Dedifferentiated amniotic fluid mesenchymal stem cell (primary cell): ENCODE results near the gene NUDT14.

ENCODE experiments used
- DNase-seq: peaks from one replicate; pipeline ENCODE4 v3.0.0-alpha.2; 2016; ENCODE audit errors: extremely low spot score

Gene NUDT14

DNA sequence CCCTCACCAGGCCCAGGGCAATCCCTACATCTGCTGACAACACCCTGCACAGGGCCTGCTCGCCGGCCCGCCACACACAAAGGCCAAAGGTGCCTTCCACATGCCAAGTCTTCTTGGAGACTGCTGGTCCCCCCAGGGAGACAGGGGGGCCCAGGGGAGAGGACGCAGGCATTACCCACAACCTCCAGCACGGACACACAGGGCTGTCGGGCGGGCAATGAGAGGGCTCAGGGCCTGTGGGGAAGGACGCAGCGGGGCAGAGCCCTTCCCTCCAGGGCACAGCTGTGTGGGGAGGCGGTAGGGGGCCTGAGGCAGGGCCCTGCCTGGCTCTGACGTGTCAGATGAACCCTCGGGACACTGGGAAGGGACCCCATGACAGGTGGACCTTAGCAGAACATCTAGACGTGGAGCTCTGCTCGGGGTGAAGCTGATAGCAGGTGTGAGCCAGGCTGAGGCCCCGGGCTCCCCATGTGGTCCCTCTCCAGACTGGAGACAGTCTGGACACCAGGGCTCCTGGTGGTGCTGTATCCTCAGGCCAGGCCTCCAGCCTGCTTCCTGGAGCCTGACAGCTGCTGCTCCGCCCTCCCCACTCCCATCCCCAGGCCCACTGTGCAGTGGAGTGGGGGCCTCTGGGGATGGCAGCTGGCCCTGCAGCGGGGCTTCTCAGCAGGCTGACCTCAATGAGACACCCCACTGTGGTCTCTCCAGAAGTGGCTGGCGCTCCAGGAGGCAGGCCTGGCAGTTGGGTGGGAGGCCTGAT, 31.6 kb upstream of the NUDT14 start:
- no peak for DNase-seq

DNA sequence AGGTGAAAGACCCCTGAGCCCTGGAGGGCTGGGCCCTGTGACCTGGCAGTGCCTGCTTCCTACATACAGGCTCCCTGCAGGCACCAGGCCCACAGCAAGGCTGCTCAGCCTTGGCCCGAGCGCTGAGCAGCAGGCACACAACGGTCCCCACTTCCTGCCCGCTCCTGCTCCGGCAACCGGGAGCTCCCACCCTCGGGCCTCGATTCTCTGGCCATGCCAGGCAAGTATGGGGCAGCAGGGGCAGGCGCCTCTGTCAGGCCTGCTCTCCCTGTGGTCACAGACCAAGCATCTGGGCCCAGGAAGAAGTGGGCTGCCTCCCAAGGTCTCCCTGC, 30.6 kb upstream of the NUDT14 start:
- no peak for DNase-seq

DNA sequence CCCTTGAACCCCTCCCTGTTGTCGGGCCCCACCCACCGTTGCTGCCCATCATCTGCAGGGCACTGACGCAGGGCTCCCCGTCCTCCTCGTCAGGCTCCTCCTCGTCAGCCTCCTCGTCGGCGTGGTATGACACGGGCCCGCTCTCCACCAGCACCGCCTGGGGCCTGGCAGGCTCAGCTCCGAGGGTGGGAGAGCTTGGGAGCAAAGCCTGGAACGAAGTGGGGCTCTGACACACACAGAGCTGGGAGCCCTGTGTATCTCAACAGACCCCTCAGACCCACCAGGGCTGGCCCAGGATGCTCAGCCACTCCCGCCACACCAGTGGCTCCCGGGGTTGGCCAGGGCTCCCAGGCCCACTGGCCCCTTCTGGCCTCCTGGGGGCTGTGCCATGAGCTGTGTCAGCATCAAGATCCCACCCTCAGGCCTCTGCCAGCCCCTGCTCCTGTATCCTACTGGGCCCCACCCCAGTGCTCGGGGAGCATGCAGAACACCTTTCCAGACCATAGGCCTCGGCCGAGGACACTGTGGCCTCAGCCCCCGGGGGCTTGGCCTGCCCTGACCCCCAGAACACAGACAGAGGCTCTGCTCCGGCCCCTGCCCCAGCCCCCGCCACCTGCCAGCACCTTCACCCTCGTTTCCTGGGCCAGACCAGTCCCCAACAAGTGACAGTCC, 30.1 kb upstream of the NUDT14 start:
- no peak for DNase-seq

DNA sequence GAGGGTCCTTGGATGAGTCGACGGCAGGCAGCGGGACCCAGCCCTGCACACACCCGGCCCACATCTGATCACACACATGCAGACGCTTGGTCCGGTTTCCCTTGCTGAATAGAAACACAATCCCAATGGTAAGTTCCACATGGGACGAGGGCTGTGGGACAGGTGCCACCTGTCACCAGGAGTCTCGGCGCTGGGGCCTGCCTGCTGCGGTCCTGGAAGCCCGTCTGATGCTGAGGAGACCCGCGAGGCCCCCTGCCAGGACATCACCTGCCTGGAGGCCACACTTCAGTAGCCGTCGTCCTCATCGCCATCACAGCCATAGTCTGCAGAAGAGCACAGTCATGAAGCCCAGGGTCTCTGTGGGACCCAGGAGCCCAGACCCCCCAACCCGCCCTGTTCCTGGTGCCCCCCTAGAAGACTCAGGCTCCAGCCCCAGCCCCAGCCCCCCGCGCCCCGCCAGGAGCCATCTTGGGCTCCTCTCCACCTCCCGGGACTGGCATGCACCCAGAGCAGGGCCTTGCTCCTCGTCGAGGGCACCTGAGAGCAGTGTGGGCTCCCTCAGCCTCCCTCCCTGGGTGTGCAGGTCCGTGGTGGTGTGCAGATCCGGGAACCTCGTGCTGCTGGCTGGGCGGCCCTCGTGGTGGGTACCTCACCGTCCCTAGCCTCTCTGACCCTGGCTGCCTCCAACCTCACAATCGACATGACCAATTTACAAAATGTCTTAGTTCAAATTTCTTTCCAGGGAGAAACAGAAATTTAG, 29.3 kb upstream of the NUDT14 start:
- no peak for DNase-seq

DNA sequence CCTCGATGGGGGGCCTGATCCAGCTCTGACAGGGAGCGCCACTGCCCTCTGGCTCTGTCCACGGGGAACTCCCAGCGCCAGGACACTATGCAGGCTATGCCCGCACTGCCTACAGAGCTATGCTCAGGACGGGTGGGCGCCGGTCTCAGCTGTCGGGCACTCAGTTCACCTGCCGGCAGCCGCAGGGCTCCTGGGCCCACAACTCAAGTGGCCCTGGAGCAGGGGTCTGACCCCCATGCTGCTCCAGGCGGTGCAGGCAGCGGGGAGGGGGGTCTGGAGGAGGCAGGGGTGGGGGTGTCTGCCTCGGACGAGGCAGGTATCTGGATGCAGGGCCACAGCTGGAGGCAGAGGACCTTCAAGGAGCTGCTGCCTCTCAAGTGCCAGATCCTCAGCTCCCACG, 28.5 kb upstream of the NUDT14 start:
- no peak for DNase-seq

DNA sequence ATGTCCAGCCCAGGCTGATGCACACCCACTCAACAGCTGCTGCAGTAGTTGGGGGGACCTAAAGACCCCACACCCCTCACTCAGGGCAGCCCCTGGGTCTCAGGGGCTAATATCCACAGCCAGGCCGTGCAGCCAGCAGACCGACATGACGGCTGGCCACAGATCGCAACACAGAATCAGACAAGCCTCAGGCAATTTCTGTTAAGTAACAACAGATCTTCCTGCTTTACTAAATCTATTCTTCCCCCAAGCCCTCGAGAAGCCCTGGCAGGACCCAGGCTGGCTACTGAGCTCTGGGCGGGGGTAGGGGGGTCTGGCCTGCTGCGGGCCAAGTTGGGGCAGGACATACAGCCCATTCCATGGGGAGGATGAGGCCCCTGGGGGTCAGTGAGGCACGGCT, 28.0 kb upstream of the NUDT14 start:
- DNase-seq: no peak

DNA sequence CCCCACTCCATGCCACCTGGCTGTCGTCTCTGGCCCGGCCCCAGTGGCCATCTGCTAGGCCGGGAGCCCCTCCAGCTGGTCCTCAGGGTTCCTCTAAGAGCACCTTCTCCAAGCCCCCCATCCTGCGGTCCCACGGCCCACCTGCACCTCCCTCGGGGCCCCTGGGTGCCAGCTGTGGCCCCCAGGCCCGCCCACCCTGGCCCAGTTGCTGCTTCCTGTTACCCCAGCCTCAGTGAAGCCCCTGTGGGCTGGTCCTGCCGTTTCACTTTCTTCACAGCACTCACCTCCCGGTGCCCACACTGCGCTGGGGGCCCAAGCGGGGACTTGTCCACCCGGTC, 27.6 kb upstream of the NUDT14 start:
- no peak for DNase-seq

DNA sequence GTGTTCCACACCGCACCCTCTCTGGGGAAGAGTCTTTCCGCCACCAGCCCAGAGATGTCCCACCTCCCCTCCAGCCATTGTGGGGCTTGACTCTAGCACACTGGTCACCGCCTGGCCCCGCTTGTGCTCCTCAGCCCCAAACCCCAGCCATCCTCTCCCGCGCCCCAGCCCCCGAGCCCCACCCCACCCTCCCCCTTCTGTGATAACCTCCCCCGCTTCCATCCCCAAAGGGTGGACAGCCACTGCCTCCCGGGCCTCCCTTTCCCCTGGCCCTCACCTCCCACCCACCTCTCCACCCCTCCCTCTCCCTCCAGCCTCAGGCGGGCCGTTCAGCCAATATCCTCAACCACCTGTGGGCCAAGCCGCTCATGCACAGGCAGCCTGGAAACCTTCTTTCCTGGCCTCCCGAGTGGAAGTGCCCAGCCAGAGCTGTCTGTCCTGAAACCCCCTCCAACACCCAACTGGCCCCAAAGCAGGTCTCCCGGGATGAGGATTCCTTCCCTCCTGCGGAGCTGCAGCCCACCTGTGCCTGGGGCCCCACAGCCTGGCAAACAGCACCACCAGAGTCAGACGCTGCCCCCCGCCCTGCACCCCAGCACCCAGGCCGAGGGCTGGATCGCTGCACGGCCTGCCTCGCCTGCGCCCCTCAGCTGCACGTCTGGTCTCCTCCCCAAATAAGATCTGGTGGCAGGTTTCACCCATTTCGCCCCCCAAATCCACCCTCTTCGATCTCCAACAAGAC, 27.1 kb upstream of the NUDT14 start:
- DNase-seq: no peak

DNA sequence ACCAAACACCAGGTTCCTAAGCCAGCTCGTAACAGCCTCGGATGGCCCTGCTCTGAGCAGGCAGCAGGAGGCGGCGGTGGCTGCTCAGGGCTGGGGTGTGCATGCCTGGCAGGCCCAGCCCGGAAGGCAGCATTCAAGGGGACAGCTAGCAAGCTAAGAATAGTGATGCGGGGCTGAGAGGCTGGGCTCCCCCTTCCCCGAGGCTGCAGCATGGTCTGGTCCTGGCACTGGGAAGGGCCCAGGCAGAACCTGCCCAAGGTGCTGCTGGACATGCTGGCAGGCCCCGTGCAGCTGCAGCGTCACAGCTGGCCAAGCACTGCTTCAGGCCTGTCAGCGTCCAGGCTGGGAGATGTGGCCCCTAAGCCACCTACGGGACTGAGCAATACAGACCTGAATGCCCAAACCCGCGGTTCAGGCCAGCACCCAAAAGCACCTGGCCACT, 26.4 kb upstream of the NUDT14 start:
- no peak for DNase-seq

DNA sequence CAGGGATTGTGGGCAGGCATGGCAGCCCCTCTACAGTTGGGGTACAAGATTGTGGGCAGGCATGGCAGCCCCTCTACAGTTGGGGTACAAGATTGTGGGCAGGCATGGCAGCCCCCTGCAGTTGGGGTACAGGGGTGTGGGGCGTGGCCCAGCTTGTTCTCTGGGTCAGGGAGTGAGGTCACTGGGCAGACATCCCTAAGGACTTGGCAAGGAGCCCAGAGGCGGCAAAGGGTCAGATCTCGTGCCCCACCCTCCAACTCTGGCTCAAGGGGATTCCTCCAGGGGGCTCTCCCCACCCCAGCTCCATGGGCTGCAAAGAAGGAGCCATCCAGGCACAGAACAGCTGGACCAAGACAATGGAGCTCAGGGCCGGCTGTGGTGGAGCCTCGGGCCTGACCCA, 25.8 kb upstream of the NUDT14 start:
- DNase-seq: no peak

DNA sequence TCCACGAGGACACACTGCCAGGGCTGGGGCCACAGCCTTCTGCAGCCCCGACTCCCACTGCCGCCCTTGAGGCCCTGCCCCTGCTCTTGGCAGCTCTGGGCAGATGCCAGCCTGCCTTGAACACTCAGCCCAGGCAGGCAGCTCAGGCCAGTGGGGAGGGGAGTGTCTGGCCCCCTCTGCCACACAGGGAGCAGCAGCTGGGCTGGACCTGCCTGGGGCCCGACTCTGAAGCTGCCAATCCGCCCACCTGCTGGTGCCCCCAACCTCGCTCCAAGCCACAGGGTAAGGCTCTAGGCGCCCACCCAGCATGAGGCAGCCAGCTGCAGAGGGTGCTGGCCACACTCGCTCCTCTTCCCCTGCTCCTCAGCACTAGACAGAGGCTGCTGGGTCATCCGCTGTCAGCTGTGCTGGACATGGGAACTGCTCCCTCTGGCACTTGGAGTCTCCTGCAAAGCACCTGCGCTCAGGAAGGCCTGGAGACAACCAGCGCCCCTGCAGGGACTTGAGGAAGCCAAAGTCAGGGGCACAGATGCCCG, 24.6 kb upstream of the NUDT14 start:
- DNase-seq: no peak

DNA sequence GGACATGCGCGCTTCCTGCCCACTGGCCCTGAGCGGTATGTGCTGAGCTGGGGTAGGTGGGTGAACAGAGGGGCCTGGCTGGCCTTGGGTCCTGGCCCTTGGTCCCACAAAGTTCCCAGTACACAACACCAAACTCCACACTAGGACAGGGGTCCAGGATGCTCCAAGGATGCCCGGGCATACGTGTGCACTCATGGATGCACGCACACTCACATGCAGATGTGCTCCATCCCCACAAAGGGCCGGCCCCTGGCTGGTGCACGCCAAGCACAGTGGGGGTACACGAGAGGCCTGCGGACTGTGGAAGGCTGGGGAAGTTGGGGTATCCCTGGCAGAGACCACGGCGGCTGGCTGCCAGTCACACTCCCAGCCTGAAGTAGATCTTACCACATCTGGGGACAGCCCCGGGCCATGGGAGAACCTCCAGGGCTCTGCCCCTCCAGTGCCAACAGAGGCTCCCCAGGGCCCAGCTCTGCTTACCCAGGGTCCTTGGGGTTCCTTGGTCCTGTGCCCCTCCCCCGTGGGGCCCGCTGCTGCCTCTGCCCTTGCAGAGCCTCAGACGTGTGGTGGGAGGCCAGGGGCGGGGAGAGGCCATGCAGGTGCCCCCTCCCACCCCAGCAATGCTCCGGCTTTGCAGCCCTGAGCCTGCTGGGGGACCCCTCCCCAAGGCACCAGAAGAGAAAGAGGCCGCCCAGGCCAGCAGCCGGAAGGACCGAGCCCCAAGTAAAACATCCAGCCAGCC, 24.0 kb upstream of the NUDT14 start:
- no peak for DNase-seq

DNA sequence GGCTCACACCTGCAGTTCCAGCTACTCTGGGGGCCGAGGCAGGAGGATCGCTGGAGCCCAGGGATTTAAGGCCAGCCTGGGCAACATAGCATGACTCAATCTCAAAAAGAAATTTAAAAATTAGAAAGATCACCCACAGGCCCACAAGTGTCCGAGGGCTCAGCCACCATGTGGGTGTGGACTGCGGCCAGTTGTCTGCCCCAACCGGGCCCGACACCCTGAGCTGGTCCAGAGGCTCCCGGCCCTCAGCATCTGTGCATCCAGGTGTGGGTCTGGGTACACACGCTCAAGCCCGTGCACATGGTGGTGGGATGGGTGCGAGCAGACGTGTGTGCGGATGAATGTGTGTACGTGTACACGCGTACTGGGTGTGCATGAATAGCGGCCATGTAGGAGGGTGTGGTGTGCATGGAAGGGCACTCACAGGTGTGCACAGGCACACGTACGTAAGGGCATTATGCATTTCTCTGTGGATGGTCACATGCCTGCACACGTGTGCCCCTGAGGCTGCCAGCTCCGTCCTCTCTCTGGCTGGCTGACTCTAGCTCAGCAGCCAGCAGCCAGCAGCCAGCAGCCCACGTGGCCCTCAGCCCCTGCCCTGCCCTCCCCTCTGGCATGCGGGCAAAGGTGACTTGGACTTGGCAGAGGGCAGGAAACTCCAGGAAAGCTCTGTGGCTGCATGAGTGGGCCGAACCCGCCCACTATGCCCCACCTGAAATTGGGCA, 23.3 kb upstream of the NUDT14 start:
- no peak for DNase-seq

DNA sequence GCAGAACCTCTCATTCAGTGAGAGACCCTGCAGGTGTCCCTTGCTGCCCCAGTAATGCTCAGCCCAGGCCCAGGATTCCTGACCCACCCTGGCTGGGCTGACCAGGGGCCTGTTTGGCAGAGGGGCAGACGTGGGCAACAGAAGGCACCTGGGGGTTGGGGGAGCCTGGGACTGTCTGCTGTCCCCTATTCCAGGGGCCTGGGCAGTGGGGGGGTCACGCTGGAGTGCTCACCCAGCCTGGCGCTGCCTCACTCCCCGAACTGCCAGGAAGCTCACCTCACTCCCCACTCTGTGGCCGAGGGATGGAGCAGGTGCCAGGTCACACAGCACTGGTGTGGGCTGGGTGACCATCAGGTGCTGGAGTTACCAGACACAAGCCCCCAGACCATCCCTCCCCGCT, 22.6 kb upstream of the NUDT14 start:
- no peak for DNase-seq

DNA sequence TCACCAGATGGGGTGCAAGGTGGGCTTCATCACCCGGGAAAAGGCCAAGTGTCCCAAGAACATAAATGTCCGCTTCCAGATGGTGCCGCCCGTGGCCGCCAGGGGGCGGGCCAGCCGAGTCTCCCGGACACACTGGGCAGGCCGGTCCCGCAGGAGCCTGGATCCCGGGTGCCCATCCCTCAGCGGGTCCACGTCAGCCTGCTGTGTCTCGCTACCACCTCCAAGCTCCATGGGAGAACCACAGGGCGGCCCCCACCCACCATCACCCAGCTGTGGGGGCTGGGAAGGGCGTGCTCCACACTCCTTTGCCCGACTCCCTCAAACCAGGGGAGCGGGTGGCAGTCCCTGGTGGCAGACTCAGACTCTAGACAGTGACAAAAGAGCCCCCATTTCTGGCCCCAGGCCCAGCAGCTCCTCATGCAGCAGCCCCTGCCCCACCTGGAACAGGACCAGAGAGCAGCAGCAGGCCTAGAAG, 22.0 kb upstream of the NUDT14 start:
- peak; percentile 61 for DNase-seq

DNA sequence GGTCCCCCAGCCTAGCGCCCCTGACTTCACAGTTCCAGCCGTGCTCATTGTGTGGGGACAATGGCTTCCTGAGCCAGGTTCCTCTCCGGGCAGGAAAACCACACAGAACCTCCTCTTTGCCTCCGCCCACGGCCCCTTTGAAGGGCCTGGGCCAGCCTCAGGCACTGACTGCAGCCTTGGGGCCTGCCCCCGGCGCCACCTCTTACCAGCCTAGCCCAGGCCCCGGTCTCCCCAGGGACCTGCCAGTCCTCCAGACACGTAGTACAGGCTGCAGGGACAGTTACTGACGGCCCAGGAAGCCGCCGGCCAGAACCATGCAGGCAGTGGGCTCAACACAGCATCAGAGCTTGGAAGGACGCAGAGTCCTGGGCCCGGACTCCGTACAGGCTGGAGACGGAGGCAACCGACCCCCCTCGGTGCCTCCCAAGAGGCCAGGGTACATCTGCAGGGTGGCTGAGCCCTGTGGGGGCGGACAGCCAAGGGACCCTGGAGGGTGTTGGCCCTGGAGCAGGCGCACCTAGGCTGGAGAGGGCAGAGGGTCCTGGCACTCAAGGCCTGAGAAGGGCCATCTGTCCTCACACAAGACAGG, 20.9 kb upstream of the NUDT14 start:
- no peak for DNase-seq

DNA sequence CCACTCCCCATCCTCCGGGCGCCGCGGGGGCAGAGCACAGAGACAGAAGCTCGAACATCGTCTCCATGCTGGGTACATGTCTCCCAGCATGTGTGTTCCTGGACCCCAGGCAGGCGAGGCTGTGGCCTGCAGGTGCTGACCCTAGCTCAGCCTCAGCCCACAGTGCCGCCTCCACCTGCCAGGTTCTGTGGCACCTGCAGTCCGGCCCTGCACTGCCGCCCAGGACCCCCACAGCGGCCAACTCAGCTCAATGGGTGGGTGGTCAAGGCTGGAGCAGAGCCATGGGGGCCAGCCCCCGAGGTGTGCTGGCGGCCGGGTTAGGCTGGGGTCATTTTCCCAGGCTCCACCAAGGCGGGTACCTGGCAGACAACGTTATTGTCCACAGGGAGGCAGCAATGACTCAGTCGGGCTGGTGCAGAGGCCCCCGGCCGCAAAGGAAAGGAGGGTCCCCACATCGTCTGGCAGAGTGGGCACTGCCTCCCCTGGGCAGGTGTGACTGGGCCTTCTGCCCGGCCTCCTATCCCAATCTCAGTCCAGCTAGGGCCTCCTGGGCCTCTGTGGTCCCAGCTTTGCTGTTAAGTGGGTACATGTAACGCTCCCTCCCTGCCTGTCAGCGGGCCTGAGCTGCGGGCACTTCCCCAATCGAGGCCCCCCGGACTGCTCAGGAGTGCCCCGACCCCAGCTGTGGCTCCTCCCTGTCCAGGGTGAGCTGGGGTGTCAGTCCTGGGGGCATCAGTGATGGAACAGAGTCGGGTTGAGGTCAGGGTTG, 20.2 kb upstream of the NUDT14 start:
- DNase-seq: no peak

DNA sequence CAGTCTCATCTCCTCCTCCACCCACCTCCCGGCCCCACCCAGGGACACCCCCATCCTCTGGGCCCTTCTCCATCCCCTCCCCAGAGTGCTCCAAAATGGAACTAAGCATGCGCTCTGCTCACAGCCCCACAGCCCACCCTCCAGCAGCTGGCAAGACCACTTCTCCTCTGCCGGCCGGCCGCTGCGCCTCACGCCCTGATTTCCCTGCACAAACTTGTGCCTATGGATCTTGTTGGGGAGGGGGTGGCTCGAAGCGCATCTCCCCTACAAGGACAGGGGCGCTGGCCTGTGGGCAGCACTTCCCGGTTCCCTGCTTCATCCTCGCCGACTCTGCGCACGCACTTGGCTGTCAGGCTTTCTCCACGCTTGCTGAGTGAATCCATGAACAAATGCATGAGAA, 19.5 kb upstream of the NUDT14 start:
- no peak for DNase-seq

DNA sequence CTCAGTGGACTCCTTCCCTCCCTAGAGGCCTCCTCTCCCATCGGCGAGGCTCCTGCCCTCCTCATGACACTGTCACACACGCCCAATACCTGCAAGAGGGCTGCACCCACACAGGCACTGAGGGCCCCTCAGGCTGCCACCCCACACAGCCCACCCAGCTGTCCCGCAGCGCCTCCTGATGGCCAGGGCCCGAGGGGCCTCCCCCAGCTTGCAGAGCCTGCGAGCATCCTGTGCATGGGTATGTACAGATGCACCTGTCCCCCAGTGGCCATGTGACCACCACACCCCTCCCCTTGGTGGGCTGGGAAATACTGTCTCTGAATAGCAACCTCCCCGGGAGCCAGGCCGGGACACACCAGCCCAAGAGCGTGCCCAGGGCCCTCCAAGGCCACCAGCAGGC, 19.0 kb upstream of the NUDT14 start:
- DNase-seq: no peak

DNA sequence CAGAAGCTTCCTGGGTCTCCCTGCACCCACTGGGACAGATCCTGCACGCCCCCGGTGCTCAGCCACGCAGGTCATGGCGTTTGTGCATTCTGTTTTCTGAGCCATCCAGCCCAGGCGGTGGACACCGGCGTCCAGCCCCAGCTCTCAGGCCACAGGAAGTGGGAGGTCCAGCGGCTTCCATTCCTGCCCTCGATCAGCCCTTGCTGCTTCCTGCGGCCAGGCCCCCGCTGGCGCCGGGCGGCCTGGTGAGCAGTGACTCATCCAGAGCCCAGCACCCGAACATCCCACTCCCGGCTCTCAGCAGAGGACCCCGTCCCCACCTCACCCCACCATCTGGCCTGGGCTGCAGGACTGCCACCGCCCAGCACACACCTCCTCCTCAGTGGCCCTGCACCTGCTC, 18.0 kb upstream of the NUDT14 start:
- DNase-seq: no peak
